Activated T-cell treated with anti-CD3 and anti-CD28 coated beads, Interleukin-2, amount 50 U/mL, for 48 hours (primary cell): ENCODE results near the gene TOX2.
A peak's percentile ranks its signal among the peaks of the same experiment; 100 is the strongest.

Experiments
- DNase-seq, 2 experiments: peaks; one replicate each; pipeline ENCODE4 v3.0.0-alpha.2; 2020

The TOX2 gene

GRCh38 chr20:44023515-44024371 lies 109.1 kb downstream of the TOX2 start:
- no peak for DNase-seq

GRCh38 chr20:44024820-44025580 lies 110.3 kb downstream of the TOX2 start:
- DNase-seq: no peak

GRCh38 chr20:44025756-44026155 lies 111.1 kb downstream of the TOX2 start:
- DNase-seq: no peak

- no peak for DNase-seq
Observed at GRCh38 chr20:44026647-44027342, 112.1 kb downstream of the TOX2 start.

- DNase-seq: no peak
Observed at GRCh38 chr20:44027343-44028002, 112.8 kb downstream of the TOX2 start.

- peak in 1 of 2 experiments; percentile 10 for DNase-seq
Observed at GRCh38 chr20:44028003-44028730, 113.5 kb downstream of the TOX2 start.

- peak; percentile 55 for DNase-seq
Observed at GRCh38 chr20:44028868-44029847, 114.5 kb downstream of the TOX2 start.

- no peak for DNase-seq
Observed at GRCh38 chr20:44029848-44030230, 115.2 kb downstream of the TOX2 start.

- no peak for DNase-seq
Observed at GRCh38 chr20:44030394-44030793, 115.7 kb downstream of the TOX2 start.

GRCh38 chr20:44031001-44031574 lies 116.4 kb downstream of the TOX2 start:
- no peak for DNase-seq

GRCh38 chr20:44031781-44032582 lies 117.3 kb downstream of the TOX2 start:
- DNase-seq: no peak

- no peak for DNase-seq
Observed at GRCh38 chr20:44032583-44033331, 118.1 kb downstream of the TOX2 start.

- no peak for DNase-seq
Observed at GRCh38 chr20:44033344-44033743, 118.7 kb downstream of the TOX2 start.

- no peak for DNase-seq
Observed at GRCh38 chr20:44033873-44034272, 119.2 kb downstream of the TOX2 start.

- peak in 1 of 2 experiments; percentile 12 for DNase-seq
Observed at GRCh38 chr20:44034451-44034850, 119.8 kb downstream of the TOX2 start.

GRCh38 chr20:44034965-44035635 lies 120.4 kb downstream of the TOX2 start:
- DNase-seq: peak in 1 of 2 experiments; percentile 7

- no peak for DNase-seq
Observed at GRCh38 chr20:44035924-44036323, 121.3 kb downstream of the TOX2 start.

GRCh38 chr20:44036441-44036840 lies 121.8 kb downstream of the TOX2 start:
- no peak for DNase-seq
